ENCODE measurements around the gene HNRNPA3. TPM values are rescaled to one million over a fixed set of nuclear protein-coding genes. Genes with fewer than 3 reads are reported as not detected.
A peak's percentile ranks its signal among the peaks of the same experiment; 100 is the strongest.

Gene HNRNPA3
- total and polyA plus RNA-seq, 2 of the 13 experiments (the other 11 are each of a cell fraction or from before 2014, with no cell fraction given) = 73.3 to 97.7 TPM

DNA sequence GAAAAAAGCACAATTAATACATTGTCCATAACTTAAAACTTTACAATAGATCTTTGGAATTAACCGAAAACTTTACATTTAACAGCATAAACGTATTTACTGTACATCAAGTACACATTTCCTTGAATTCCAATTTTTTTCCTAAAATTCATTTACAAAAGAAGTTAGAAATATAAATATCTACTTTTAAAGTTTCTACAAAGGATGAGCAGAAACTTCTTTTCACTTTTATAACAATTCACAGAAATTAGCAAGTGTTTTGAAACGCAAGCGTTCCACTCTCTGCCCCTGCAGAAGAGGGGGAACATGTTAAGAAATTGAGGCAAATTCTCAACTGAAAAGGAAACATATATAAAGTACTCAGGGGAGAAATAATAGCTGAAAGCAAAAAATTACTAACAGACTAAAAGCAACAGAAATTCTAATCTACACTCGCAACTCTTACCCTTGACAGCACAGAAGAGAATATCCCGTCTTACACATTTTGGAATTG, 50.4 kb downstream of the HNRNPA3 start (continued):
- TF ChIP-seq SMC3 (IDR thresholded peaks at IDR 0.05; ENCODE audit: low read length) (no peak), ZNF260 (CRISPR knock-in tag; IDR thresholded peaks at IDR 0.05; ENCODE audit: borderline replicate concordance, low read depth) (no peak), ELF4 (CRISPR knock-in tag; IDR thresholded peaks at IDR 0.05; ENCODE audit: borderline replicate concordance) (no peak), ZEB1 (IDR thresholded peaks at IDR 0.05; ENCODE audit: insufficient replicate concordance, low read depth) (no peak), MAFF (IDR thresholded peaks at IDR 0.05; ENCODE audit: low read depth, low read length) (no peak), ZNF775 (CRISPR knock-in tag; IDR thresholded peaks at IDR 0.05; ENCODE audit: borderline replicate concordance) (peak; percentile 56; the same call in 1 of the 2 replicates), TP53 (CRISPR knock-in tag; conservative IDR thresholded peaks at IDR 0.05) (0 out of 2 replicates have a peak, but pooled peaks have one; percentile 6), FOXC1 (CRISPR knock-in tag; IDR thresholded peaks at IDR 0.05; ENCODE audit: borderline replicate concordance) (no peak), RCOR2 (CRISPR knock-in tag; IDR thresholded peaks at IDR 0.05) (no peak), HDAC6 (IDR thresholded peaks at IDR 0.05; ENCODE audit: low read depth, low read length) (peak; percentile 92), NR2F6 (IDR thresholded peaks at IDR 0.05) (no peak), NR2F6 (CRISPR knock-in tag; IDR thresholded peaks at IDR 0.05) (no peak), BRD4 (CRISPR knock-in tag; IDR thresholded peaks at IDR 0.05) (no peak)
- TF ChIP-seq, protein P1, sequence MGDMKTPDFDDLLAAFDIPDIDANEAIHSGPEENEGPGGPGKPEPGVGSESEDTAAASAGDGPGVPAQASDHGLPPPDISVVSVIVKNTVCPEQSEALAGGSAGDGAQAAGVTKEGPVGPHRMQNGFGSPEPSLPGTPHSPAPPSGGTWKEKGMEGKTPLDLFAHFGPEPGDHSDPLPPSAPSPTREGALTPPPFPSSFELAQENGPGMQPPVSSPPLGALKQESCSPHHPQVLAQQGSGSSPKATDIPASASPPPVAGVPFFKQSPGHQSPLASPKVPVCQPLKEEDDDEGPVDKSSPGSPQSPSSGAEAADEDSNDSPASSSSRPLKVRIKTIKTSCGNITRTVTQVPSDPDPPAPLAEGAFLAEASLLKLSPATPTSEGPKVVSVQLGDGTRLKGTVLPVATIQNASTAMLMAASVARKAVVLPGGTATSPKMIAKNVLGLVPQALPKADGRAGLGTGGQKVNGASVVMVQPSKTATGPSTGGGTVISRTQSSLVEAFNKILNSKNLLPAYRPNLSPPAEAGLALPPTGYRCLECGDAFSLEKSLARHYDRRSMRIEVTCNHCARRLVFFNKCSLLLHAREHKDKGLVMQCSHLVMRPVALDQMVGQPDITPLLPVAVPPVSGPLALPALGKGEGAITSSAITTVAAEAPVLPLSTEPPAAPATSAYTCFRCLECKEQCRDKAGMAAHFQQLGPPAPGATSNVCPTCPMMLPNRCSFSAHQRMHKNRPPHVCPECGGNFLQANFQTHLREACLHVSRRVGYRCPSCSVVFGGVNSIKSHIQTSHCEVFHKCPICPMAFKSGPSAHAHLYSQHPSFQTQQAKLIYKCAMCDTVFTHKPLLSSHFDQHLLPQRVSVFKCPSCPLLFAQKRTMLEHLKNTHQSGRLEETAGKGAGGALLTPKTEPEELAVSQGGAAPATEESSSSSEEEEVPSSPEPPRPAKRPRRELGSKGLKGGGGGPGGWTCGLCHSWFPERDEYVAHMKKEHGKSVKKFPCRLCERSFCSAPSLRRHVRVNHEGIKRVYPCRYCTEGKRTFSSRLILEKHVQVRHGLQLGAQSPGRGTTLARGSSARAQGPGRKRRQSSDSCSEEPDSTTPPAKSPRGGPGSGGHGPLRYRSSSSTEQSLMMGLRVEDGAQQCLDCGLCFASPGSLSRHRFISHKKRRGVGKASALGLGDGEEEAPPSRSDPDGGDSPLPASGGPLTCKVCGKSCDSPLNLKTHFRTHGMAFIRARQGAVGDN (CRISPR knock-in tag; IDR thresholded peaks at IDR 0.05) = no peak
- TF ChIP-seq, protein P2, sequence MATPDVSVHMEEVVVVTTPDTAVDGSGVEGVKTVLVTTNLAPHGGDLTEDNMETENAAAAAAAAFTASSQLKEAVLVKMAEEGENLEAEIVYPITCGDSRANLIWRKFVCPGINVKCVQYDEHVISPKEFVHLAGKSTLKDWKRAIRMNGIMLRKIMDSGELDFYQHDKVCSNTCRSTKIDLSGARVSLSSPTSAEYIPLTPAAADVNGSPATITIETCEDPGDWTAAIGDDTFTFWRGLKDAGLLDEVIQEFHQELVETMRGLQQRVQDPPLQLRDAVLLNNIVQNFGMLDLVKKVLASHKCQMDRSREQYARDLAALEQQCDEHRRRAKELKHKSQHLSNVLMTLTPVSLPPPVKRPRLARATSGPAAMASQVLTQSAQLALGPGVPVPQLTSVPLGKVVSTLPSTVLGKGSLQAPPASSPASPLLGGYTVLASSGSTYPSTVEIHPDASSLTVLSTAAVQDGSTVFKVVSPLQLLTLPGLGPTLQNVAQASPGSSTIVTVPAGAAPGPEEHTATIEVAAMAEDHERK (CRISPR knock-in tag; IDR thresholded peaks at IDR 0.05; ENCODE audit: low read depth) = no peak
- TF ChIP-seq, protein P3, sequence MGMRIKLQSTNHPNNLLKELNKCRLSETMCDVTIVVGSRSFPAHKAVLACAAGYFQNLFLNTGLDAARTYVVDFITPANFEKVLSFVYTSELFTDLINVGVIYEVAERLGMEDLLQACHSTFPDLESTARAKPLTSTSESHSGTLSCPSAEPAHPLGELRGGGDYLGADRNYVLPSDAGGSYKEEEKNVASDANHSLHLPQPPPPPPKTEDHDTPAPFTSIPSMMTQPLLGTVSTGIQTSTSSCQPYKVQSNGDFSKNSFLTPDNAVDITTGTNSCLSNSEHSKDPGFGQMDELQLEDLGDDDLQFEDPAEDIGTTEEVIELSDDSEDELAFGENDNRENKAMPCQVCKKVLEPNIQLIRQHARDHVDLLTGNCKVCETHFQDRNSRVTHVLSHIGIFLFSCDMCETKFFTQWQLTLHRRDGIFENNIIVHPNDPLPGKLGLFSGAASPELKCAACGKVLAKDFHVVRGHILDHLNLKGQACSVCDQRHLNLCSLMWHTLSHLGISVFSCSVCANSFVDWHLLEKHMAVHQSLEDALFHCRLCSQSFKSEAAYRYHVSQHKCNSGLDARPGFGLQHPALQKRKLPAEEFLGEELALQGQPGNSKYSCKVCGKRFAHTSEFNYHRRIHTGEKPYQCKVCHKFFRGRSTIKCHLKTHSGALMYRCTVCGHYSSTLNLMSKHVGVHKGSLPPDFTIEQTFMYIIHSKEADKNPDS (CRISPR knock-in tag; IDR thresholded peaks at IDR 0.05) = no peak
- TF ChIP-seq, protein P4, sequence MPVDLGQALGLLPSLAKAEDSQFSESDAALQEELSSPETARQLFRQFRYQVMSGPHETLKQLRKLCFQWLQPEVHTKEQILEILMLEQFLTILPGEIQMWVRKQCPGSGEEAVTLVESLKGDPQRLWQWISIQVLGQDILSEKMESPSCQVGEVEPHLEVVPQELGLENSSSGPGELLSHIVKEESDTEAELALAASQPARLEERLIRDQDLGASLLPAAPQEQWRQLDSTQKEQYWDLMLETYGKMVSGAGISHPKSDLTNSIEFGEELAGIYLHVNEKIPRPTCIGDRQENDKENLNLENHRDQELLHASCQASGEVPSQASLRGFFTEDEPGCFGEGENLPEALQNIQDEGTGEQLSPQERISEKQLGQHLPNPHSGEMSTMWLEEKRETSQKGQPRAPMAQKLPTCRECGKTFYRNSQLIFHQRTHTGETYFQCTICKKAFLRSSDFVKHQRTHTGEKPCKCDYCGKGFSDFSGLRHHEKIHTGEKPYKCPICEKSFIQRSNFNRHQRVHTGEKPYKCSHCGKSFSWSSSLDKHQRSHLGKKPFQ (CRISPR knock-in tag; IDR thresholded peaks at IDR 0.05; ENCODE audit: insufficient replicate concordance) = peak; percentile 65
- TF ChIP-seq, protein P5, sequence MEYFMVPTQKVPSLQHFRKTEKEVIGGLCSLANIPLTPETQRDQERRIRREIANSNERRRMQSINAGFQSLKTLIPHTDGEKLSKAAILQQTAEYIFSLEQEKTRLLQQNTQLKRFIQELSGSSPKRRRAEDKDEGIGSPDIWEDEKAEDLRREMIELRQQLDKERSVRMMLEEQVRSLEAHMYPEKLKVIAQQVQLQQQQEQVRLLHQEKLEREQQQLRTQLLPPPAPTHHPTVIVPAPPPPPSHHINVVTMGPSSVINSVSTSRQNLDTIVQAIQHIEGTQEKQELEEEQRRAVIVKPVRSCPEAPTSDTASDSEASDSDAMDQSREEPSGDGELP (IDR thresholded peaks at IDR 0.05; ENCODE audit: borderline replicate concordance, low read depth) = no peak
- TF ChIP-seq, protein P6, sequence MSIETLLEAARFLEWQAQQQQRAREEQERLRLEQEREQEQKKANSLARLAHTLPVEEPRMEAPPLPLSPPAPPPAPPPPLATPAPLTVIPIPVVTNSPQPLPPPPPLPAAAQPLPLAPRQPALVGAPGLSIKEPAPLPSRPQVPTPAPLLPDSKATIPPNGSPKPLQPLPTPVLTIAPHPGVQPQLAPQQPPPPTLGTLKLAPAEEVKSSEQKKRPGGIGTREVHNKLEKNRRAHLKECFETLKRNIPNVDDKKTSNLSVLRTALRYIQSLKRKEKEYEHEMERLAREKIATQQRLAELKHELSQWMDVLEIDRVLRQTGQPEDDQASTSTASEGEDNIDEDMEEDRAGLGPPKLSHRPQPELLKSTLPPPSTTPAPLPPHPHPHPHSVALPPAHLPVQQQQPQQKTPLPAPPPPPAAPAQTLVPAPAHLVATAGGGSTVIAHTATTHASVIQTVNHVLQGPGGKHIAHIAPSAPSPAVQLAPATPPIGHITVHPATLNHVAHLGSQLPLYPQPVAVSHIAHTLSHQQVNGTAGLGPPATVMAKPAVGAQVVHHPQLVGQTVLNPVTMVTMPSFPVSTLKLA (IDR thresholded peaks at IDR 0.05) = no peak

Data from HepG2 (cell line).